ENCODE results near the gene AARS2.

AARS2 gene

GRCh38 chr6:44342489-44342888 lies 29.3 kb upstream of the AARS2 start, which contains the start of gene SPATS1:
TSS of gene SPATS1 (plus strand) at chr6:44342650. CDS start at chr6:44343096, 446 bp downstream.
- H3K9me3 ChIP-seq (ENCODE audit: control insufficient read depth, low read length), result no peaks in the 10 kb centered on the region
- H3K36me3 ChIP-seq (ENCODE audit: control insufficient read depth, insufficient read depth, low read length), result no peaks in the 10 kb centered on the region
- no peaks in the 10 kb centered on the region for H3K4me1 ChIP-seq (ENCODE audit: control insufficient read depth, insufficient read depth, low read length)
- no peaks in the 10 kb centered on the region for H3K27me3 ChIP-seq (ENCODE audit: control insufficient read depth, insufficient read depth, low read length, poor library complexity, severe bottlenecking)
- peak within 1 kb of the TSS; percentile 8 for H3K27ac ChIP-seq (ENCODE audit: insufficient read depth, low read depth, low read length, poor library complexity, severe bottlenecking)
- WGBS, 2 experiments, result 84 to 89% methylated on average over 31 of the region's 31 CpGs
- no peak within 1 kb of the TSS for H3K4me3 ChIP-seq (ENCODE audit: insufficient read depth, low read depth, low read length)

DNA sequence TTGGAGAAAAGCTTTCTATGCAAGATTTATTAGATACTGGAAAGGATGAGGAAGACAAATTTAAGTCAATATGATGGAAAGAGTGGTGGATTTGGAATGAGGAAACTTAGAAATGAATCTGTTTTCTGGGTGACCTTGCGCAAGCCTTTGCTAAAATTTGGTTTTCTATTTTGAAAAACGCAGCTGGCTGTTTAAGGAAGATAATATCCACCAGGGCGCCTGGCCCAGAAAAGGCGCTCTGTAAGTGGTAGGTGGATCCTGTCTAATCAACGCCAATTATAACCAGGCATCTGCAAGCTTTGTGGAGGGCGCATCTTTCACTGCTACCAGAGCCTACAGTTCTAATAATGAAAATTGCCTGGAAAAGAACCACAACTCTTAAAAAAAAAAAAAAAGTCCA lies 28.9 kb upstream of the AARS2 start:
- no peak overlapping the region for H3K4me3 ChIP-seq (ENCODE audit: insufficient read depth, low read depth, low read length)

DNA sequence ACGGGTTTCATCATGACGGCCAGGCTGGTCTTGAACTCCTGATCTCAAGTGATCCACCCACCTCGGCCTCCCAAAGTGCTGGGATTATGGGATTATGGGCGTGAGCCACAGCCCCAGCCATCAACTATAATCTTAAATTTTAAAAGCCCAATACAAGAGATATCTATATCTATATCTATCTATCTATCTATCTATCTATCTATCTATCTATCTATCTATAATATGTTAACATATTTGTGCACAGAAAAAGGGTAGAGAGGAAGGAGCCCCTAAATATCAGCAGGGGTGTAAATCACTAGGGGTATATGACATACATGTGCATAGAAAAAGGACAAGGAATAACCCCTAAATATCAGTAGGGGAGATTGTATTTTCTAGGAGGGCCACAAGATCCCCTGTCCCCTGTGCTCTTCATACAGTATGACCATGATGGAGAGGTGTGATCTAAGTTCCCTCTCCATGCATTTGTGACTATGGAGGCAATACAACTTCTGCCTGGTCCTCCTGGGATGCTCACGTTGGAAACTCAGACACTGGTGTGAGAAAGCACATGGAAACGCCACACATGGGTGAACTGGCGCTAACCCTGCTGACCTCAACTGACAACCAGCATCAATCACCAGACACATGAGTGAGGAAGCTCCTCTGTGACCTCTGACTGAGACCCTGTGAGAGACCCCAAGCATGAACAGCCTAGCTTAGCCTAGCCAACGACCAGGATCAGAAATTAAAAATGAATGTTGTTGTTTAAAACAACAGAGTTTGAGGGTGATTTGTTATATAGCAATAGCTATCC lies 28.1 kb upstream of the AARS2 start:
- Histone ChIP-seq H3K27me3 (ENCODE audit: control insufficient read depth, insufficient read depth, low read length, poor library complexity, severe bottlenecking) (no peaks in the 10 kb centered on the region), H3K9me3 (ENCODE audit: control insufficient read depth, low read length) (no peaks in the 10 kb centered on the region), H3K36me3 (ENCODE audit: control insufficient read depth, insufficient read depth, low read length) (no peaks in the 10 kb centered on the region), H3K27ac (ENCODE audit: insufficient read depth, low read depth, low read length, poor library complexity, severe bottlenecking) (peak overlapping the region; percentile 8), H3K4me3 (ENCODE audit: insufficient read depth, low read depth, low read length) (no peak overlapping the region), H3K4me1 (ENCODE audit: control insufficient read depth, insufficient read depth, low read length) (peaks cover 8% of the 10 kb centered on the region)
- 82 to 91% methylated on average over 8 of the region's 8 CpGs for WGBS, 2 experiments

More for the DNA sequence above, 28.9 kb upstream of the AARS2 start:
- Histone ChIP-seq H3K9me3 (ENCODE audit: control insufficient read depth, low read length) (no peaks in the 10 kb centered on the region), H3K36me3 (ENCODE audit: control insufficient read depth, insufficient read depth, low read length) (no peaks in the 10 kb centered on the region), H3K27me3 (ENCODE audit: control insufficient read depth, insufficient read depth, low read length, poor library complexity, severe bottlenecking) (no peaks in the 10 kb centered on the region), H3K4me1 (ENCODE audit: control insufficient read depth, insufficient read depth, low read length) (peaks cover 2% of the 10 kb centered on the region), H3K27ac (ENCODE audit: insufficient read depth, low read depth, low read length, poor library complexity, severe bottlenecking) (no peak overlapping the region)
- 90 to 95% methylated on average over 6 of the region's 6 CpGs for WGBS, 2 experiments

GRCh38 chr6:44339763-44340625 lies 26.8 kb upstream of the AARS2 start:
- Histone ChIP-seq H3K36me3 (ENCODE audit: control insufficient read depth, insufficient read depth, low read length) (no peaks in the 10 kb centered on the region), H3K4me3 (ENCODE audit: insufficient read depth, low read depth, low read length) (no peak overlapping the region), H3K9me3 (ENCODE audit: control insufficient read depth, low read length) (no peaks in the 10 kb centered on the region), H3K27me3 (ENCODE audit: control insufficient read depth, insufficient read depth, low read length, poor library complexity, severe bottlenecking) (no peaks in the 10 kb centered on the region), H3K27ac (ENCODE audit: insufficient read depth, low read depth, low read length, poor library complexity, severe bottlenecking) (no peak overlapping the region), H3K4me1 (ENCODE audit: control insufficient read depth, insufficient read depth, low read length) (peaks cover 8% of the 10 kb centered on the region)
- WGBS, 2 experiments, result 79 to 82% methylated on average over 6 to 7 of the region's 7 CpGs

DNA sequence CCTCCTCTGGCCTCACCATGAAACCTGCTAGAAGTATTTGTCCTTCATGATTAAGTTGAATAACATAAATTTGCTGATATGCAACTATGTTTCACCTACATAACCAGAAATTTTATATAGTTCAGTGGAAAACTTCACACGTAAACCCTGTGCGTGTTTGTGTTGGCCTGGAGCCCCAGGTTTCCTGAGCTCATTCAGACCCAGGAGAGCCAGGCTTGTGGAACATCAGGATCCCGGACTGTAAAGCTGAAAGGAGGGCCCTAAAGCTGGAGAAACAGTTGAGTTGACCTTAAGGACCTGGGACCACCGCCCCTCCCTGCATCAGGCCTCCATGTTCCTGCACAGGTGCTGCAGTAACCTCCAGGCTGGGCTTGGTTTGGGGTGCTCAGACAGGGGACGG lies 26.2 kb upstream of the AARS2 start:
- no peak overlapping the region for H3K27ac ChIP-seq (ENCODE audit: insufficient read depth, low read depth, low read length, poor library complexity, severe bottlenecking)
- H3K27me3 ChIP-seq (ENCODE audit: control insufficient read depth, insufficient read depth, low read length, poor library complexity, severe bottlenecking), result no peaks in the 10 kb centered on the region
- no peak overlapping the region for H3K4me3 ChIP-seq (ENCODE audit: insufficient read depth, low read depth, low read length)
- no peaks in the 10 kb centered on the region for H3K36me3 ChIP-seq (ENCODE audit: control insufficient read depth, insufficient read depth, low read length)
- no peaks in the 10 kb centered on the region for H3K9me3 ChIP-seq (ENCODE audit: control insufficient read depth, low read length)
- peaks cover 8% of the 10 kb centered on the region for H3K4me1 ChIP-seq (ENCODE audit: control insufficient read depth, insufficient read depth, low read length)
- WGBS, 2 experiments, result 88 to 91% methylated on average over 5 of the region's 5 CpGs

DNA sequence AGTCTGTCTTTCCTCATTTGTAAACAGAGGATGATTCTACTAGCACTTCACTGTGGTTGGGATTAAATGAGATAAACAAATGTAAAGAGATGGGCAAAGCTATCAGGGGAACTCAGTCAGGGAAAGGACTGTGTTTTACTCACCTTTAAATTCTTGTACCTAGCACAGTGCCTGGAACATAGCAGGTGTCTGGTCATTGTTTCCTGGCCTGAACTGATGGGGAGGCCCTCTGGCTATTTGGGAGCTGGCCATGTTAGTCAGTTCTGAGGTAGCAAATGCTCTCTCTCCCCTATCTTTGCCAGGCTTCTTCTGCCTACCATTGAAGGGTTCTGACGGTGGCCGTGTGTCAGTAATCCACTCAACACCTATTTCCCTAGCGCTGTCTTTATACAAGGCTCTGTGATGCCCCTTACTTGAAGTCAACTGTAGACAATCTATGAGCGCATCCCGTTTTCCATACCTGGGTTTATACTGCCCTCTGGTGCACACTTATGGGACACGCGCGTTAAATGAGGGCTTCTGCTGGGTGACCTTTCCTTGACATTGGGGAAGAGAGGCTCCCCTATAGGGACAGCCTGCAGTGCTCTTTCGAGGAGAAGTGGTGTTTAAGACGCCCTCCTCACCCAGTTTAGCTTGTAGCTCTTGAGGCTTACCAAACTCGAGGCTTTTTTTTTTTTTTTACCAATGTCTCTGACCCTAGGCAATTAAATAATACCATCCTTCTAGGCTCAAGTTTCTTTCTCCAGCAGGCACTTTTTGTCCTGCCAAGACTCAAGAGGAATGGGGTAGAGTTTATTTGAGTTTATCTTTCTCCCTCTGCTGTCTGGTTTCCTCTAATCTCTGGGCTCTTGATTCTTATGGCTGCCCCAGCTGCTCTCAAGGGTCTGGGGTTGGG lies 25.3 kb upstream of the AARS2 start:
- H3K4me3 ChIP-seq (ENCODE audit: insufficient read depth, low read depth, low read length), result no peak overlapping the region
- H3K36me3 ChIP-seq (ENCODE audit: control insufficient read depth, insufficient read depth, low read length), result no peaks in the 10 kb centered on the region
- no peak overlapping the region for H3K27ac ChIP-seq (ENCODE audit: insufficient read depth, low read depth, low read length, poor library complexity, severe bottlenecking)
- peaks cover 8% of the 10 kb centered on the region for H3K4me1 ChIP-seq (ENCODE audit: control insufficient read depth, insufficient read depth, low read length)
- WGBS, 2 experiments, result 4 to 5% methylated on average over 11 of the region's 11 CpGs
- H3K27me3 ChIP-seq (ENCODE audit: control insufficient read depth, insufficient read depth, low read length, poor library complexity, severe bottlenecking), result no peaks in the 10 kb centered on the region
- no peaks in the 10 kb centered on the region for H3K9me3 ChIP-seq (ENCODE audit: control insufficient read depth, low read length)

- Histone ChIP-seq H3K27ac (ENCODE audit: insufficient read depth, low read depth, low read length, poor library complexity, severe bottlenecking) (no peak overlapping the region), H3K36me3 (ENCODE audit: control insufficient read depth, insufficient read depth, low read length) (no peaks in the 10 kb centered on the region), H3K4me1 (ENCODE audit: control insufficient read depth, insufficient read depth, low read length) (peaks cover 8% of the 10 kb centered on the region), H3K27me3 (ENCODE audit: control insufficient read depth, insufficient read depth, low read length, poor library complexity, severe bottlenecking) (no peaks in the 10 kb centered on the region), H3K4me3 (ENCODE audit: insufficient read depth, low read depth, low read length) (no peak overlapping the region), H3K9me3 (ENCODE audit: control insufficient read depth, low read length) (no peaks in the 10 kb centered on the region)
- WGBS, 2 experiments, result 20 to 23% methylated on average over 1 of the region's 1 CpG
Measured at GRCh38 chr6:44335631-44336030, 22.5 kb upstream of the AARS2 start.

- Histone ChIP-seq H3K36me3 (ENCODE audit: control insufficient read depth, insufficient read depth, low read length) (no peaks in the 10 kb centered on the region), H3K9me3 (ENCODE audit: control insufficient read depth, low read length) (no peaks in the 10 kb centered on the region), H3K27me3 (ENCODE audit: control insufficient read depth, insufficient read depth, low read length, poor library complexity, severe bottlenecking) (no peaks in the 10 kb centered on the region), H3K27ac (ENCODE audit: insufficient read depth, low read depth, low read length, poor library complexity, severe bottlenecking) (no peak overlapping the region), H3K4me3 (ENCODE audit: insufficient read depth, low read depth, low read length) (no peak overlapping the region), H3K4me1 (ENCODE audit: control insufficient read depth, insufficient read depth, low read length) (peaks cover 8% of the 10 kb centered on the region)
- 95 to 99% methylated on average over 5 of the region's 5 CpGs for WGBS, 2 experiments
Measured at GRCh38 chr6:44333942-44334341, 20.8 kb upstream of the AARS2 start.

DNA sequence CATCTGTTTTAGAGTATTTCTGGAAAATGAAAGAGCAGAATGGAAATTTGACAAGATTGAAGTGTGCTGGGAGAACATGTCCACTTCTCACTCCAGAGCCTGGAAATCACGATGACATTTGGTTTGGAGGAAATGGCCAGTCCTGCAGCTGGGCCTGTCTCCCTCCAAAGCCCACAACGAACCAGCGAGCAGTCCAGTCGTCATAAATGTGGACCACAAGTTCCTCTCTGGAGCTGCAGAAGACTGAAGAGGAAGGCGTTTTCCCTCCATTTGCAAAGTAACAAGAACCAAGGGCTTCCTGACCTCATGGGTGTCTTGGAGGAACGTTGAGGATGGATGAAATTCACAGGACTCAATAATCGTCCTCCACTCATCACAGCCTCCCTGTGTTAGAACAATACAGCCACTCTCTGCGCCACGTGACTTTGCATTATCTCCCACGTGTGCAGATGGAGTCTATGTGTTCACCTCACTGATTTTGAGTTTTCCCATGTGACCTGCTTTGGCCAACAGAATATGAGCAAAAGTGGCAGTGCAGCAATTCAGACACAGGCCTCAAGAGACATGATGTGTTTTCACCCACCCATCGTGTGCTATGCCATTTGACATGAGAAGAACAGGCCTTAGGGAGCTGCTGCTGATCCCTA lies 20.2 kb upstream of the AARS2 start:
- H3K27me3 ChIP-seq (ENCODE audit: control insufficient read depth, insufficient read depth, low read length, poor library complexity, severe bottlenecking), result no peaks in the 10 kb centered on the region

More for the DNA sequence above, 20.2 kb upstream of the AARS2 start:
- WGBS, 2 experiments, result 91 to 93% methylated on average over 11 of the region's 11 CpGs
- peaks cover 8% of the 10 kb centered on the region for H3K4me1 ChIP-seq (ENCODE audit: control insufficient read depth, insufficient read depth, low read length)
- H3K9me3 ChIP-seq (ENCODE audit: control insufficient read depth, low read length), result no peaks in the 10 kb centered on the region
- no peaks in the 10 kb centered on the region for H3K36me3 ChIP-seq (ENCODE audit: control insufficient read depth, insufficient read depth, low read length)
- H3K27ac ChIP-seq (ENCODE audit: insufficient read depth, low read depth, low read length, poor library complexity, severe bottlenecking), result no peak overlapping the region
- no peak overlapping the region for H3K4me3 ChIP-seq (ENCODE audit: insufficient read depth, low read depth, low read length)
